Measurements from ENCODE around the gene FPR3. TPM values are rescaled to one million over a fixed set of nuclear protein-coding genes. Genes with fewer than 3 reads are reported as not detected.

FPR3 gene
- total and polyA plus RNA-seq, 9 of the 15 experiments (the other 6 are each of a cell fraction or from before 2014, with no cell fraction given), result 0.08 to 0.51 (median 0.22) TPM; not detected in 1

DNA sequence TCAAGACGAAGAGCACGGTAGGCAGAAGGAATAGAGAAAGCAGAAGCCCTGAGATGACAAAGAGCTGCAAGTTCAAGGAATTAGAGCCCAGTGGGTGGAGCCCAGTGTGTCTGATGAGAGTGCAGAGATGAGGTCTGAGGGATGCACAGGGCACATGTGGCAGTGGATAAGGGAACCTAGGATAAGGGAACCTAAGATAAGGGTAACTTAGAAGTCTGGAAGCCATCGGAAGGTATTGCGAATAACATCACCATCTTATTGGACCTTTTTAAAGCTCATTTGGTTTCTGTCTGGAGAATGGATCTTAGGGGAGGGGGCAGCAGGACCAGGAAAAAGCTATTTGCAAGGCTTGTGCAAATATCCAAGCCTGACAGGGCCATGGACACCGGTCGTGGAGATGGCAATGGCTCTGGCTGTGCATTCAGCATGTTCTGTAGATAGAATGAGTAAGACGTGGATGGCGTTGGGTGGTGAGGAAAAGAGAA lies 1.3 kb downstream of the FPR3 start (continued):
- TF ChIP-seq ZBTB8A (IDR thresholded peaks at IDR 0.05; ENCODE audit: partially characterized antibody), result no peak
- no peak for TF ChIP-seq PTBP1 (IDR thresholded peaks at IDR 0.05; ENCODE audit: low read depth, low read length)
- peak; percentile 91 for TF ChIP-seq MTA2 (IDR thresholded peaks at IDR 0.05; ENCODE audit: low read depth)
- TF ChIP-seq KAT7 (CRISPR knock-in tag; IDR thresholded peaks at IDR 0.05; ENCODE audit: borderline replicate concordance), result no peak
- no peak for TF ChIP-seq DNMT1 (IDR thresholded peaks at IDR 0.05)
- no peak for TF ChIP-seq ZNF668 (CRISPR knock-in tag; IDR thresholded peaks at IDR 0.05)
- TF ChIP-seq SP1 (CRISPR knock-in tag; IDR thresholded peaks at IDR 0.05), result peak; percentile 44; the same call in 1 of the 2 replicates
- TF ChIP-seq PRPF4 (IDR thresholded peaks at IDR 0.05; ENCODE audit: insufficient read depth, low read depth, low read length, poor library complexity, severe bottlenecking), result no peak
- TF ChIP-seq STAT6 (CRISPR knock-in tag; IDR thresholded peaks at IDR 0.05), result no peak
- no peak; the same call in 1 of the 2 replicates for TF ChIP-seq ESRRB (CRISPR knock-in tag; IDR thresholded peaks at IDR 0.05; ENCODE audit: borderline replicate concordance)
- no peak for TF ChIP-seq ZNF12 (CRISPR knock-in tag; IDR thresholded peaks at IDR 0.05)
- no peak for TF ChIP-seq TCFL5 (CRISPR knock-in tag; conservative IDR thresholded peaks at IDR 0.05)
- TF ChIP-seq MEF2D (tag; conservative IDR thresholded peaks at IDR 0.05; ENCODE audit: low read depth), result no peak
- TF ChIP-seq, protein P1, sequence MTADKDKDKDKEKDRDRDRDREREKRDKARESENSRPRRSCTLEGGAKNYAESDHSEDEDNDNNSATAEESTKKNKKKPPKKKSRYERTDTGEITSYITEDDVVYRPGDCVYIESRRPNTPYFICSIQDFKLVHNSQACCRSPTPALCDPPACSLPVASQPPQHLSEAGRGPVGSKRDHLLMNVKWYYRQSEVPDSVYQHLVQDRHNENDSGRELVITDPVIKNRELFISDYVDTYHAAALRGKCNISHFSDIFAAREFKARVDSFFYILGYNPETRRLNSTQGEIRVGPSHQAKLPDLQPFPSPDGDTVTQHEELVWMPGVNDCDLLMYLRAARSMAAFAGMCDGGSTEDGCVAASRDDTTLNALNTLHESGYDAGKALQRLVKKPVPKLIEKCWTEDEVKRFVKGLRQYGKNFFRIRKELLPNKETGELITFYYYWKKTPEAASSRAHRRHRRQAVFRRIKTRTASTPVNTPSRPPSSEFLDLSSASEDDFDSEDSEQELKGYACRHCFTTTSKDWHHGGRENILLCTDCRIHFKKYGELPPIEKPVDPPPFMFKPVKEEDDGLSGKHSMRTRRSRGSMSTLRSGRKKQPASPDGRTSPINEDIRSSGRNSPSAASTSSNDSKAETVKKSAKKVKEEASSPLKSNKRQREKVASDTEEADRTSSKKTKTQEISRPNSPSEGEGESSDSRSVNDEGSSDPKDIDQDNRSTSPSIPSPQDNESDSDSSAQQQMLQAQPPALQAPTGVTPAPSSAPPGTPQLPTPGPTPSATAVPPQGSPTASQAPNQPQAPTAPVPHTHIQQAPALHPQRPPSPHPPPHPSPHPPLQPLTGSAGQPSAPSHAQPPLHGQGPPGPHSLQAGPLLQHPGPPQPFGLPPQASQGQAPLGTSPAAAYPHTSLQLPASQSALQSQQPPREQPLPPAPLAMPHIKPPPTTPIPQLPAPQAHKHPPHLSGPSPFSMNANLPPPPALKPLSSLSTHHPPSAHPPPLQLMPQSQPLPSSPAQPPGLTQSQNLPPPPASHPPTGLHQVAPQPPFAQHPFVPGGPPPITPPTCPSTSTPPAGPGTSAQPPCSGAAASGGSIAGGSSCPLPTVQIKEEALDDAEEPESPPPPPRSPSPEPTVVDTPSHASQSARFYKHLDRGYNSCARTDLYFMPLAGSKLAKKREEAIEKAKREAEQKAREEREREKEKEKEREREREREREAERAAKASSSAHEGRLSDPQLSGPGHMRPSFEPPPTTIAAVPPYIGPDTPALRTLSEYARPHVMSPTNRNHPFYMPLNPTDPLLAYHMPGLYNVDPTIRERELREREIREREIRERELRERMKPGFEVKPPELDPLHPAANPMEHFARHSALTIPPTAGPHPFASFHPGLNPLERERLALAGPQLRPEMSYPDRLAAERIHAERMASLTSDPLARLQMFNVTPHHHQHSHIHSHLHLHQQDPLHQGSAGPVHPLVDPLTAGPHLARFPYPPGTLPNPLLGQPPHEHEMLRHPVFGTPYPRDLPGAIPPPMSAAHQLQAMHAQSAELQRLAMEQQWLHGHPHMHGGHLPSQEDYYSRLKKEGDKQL (CRISPR knock-in tag; IDR thresholded peaks at IDR 0.05; ENCODE audit: borderline replicate concordance), result no peak
- peak; percentile 84 for TF ChIP-seq ZNF766 (CRISPR knock-in tag; conservative IDR thresholded peaks at IDR 0.05)
- no peak for TF ChIP-seq SIX5 (IDR thresholded peaks at IDR 0.05; ENCODE audit: borderline replicate concordance in 1 of 2, insufficient read depth in 1 of 2, low read depth in 1 of 2, low read length in 2 of 2)
- peak; percentile 79; the same call in 1 of the 2 replicates for TF ChIP-seq CC2D1A (IDR thresholded peaks at IDR 0.05)
- TF ChIP-seq POLR2H (tag; IDR thresholded peaks at IDR 0.05; ENCODE audit: low read depth), result peak; percentile 37; the same call in 1 of the 2 replicates
- TF ChIP-seq TAL1 (IDR thresholded peaks at IDR 0.05), result peak; percentile 92
- TF ChIP-seq E2F3 (CRISPR knock-in tag; IDR thresholded peaks at IDR 0.05), result no peak
- TF ChIP-seq FUS (optimal IDR thresholded peaks at IDR 0.05; ENCODE audit: low read depth, low read length), result no peak
